ENCODE results near the gene CDT1. TPM values are rescaled to one million over a fixed set of nuclear protein-coding genes. Genes with fewer than 3 reads are reported as not detected.

The CDT1 gene
- total and polyA plus RNA-seq, 9 donors, result 2.7 to 17.3 (median 12.1) TPM

DNA sequence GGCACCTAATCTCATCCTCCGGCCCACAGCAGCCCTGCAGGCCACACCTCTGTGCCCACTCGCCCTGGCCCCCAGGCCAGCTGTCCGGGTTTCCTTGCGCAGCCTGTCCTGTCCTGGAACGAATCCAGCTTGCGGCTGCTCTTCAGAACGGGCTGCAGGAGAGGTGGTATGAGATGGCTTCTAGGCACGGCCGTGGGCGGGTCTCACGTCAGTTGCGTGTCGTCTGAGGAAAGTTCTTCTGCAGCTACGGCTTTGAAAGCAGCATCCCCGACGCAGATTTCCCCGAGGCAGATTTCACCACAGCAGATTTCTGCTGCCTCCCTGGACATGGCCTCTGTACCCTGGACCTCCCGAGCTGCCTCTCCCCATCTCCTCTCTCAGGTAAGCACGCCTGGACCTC is 35.0 kb downstream of the CDT1 start:
- H3K4me1 ChIP-seq (ENCODE audit: control insufficient read depth, insufficient read depth, low read length), result no peaks in the 10 kb centered on the region
- 83% methylated on average over 19 of the region's 19 CpGs for WGBS (ENCODE audit: insufficient coverage)

DNA sequence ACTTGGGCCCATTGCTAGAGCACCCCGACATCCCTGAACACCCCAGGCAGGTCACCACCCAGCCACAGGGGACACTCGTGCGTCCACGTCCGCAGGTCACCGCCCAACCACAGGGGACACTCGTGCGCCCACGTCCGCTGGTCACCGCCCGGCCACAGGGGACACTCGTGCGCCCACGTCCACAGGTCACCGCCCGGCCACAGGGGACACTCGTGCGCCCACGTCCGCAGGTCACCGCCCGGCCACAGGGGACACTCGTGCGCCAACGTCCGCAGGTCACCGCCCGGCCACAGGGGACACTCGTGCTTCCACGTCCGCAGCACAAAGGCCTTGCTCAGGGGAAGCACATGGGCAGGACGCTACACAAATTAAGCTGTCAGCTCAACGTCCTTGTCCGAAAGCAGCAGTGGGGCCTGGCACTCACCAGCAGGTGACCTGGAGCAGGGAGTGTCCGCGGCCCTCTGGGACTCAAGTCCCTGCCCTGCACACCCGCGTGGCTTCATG is 35.5 kb downstream of the CDT1 start:
- Histone ChIP-seq H3K36me3 (ENCODE audit: control insufficient read depth, insufficient read depth, low read length) (peaks cover 38% of the 10 kb centered on the region), H3K4me1 (ENCODE audit: control insufficient read depth, insufficient read depth, low read length) (no peaks in the 10 kb centered on the region), H3K27ac (ENCODE audit: low read length) (no peak overlapping the region), H3K27me3 (ENCODE audit: control insufficient read depth, insufficient read depth, low read length) (no peaks in the 10 kb centered on the region), H3K9me3 (replicated peaks; ENCODE audit: control insufficient read depth, low read depth, low read length) (no peaks in the 10 kb centered on the region), H3K4me3 (ENCODE audit: low read length) (no peak overlapping the region)
- 82% methylated on average over 39 of the region's 39 CpGs for WGBS (ENCODE audit: insufficient coverage)
- no peak for DNase-seq

More for the DNA sequence above, 35.0 kb downstream of the CDT1 start:
- DNase-seq, result no peak
- H3K27ac ChIP-seq (ENCODE audit: low read length), result no peak overlapping the region
- H3K36me3 ChIP-seq (ENCODE audit: control insufficient read depth, insufficient read depth, low read length), result peaks cover 38% of the 10 kb centered on the region
- H3K27me3 ChIP-seq (ENCODE audit: control insufficient read depth, insufficient read depth, low read length), result no peaks in the 10 kb centered on the region
- H3K4me3 ChIP-seq (ENCODE audit: low read length), result no peak overlapping the region
- no peaks in the 10 kb centered on the region for H3K9me3 ChIP-seq (replicated peaks; ENCODE audit: control insufficient read depth, low read depth, low read length)

DNA sequence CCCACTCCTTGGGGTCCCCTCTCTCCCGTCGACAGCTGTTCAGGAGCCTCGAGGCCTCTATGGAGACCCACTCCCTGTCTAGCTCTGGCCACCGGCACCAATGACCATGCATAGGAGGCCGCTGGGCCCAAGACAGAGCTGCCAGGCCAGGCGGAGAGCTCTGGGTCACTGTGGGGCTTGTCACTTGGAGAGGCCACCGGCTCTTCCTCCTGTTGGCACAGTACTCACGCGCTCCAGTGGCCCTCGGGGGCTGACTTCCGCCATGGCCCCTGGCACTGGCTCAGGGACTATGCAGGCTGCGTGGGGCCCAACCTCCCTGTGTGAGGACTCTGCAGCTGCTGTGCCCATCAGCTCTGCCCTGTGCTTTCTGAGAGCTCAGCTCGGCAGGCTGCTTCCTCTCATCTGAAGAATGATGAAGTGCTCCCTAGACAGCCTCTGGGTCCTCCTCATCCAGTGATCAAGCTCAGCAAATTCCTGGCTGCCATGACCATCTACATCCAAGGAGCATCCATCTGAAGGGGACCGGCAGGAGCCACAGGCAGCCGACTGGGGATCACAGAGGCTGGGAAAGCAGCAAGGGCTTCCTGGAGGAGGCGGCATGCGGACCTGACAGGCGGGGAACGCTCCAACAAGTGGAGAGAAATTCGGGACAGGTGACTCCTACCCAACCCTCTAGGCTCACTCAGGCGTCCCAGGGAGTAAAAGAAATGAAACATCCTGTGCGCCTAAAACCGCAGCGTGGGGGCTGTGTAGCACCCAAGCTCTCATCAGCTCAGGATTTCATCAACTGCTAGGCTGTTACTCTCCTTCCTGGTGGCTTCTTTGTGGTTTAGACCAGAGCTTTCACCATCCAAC is 36.4 kb downstream of the CDT1 start:
- Histone ChIP-seq H3K9me3 (replicated peaks; ENCODE audit: control insufficient read depth, low read depth, low read length) (no peaks in the 10 kb centered on the region), H3K4me3 (ENCODE audit: low read length) (no peak overlapping the region), H3K36me3 (ENCODE audit: control insufficient read depth, insufficient read depth, low read length) (peaks cover 35% of the 10 kb centered on the region), H3K27ac (ENCODE audit: low read length) (no peak overlapping the region), H3K27me3 (ENCODE audit: control insufficient read depth, insufficient read depth, low read length) (no peaks in the 10 kb centered on the region), H3K4me1 (ENCODE audit: control insufficient read depth, insufficient read depth, low read length) (no peaks in the 10 kb centered on the region)
- DNase-seq, result no peak
- 84% methylated on average over 22 of the region's 24 CpGs for WGBS (ENCODE audit: insufficient coverage)

DNA sequence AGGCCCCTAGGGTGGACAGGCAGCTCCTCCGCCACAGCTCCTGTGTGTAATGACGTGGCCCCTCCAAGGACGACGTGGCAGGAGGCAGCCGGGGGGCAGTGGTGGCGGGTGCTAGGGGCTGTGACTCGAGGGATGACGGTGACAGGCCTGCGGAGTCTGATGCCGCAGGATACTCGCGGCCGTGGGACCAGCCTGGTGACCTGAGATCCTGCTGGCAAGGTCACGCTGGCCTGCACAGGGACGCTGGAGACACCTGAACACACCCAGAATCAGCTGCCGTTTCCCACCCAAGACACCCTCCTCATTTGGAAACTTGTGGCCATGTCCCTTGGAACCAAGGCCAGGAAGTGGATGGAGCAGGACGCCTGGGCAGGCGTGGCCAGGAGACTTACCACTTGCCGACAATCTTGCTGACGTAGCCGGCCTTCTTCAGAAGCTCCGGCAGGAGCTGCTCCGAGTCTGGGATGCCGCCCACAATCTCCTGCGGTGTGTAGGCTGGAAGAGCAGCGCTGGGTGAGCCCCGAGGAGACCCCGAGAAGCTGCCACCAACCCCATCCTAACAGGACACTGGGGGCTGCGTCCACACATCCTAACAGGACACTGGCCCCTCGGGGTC is 37.1 kb downstream of the CDT1 start:
- Histone ChIP-seq H3K27me3 (ENCODE audit: control insufficient read depth, insufficient read depth, low read length) (no peaks in the 10 kb centered on the region), H3K27ac (ENCODE audit: low read length) (no peak overlapping the region), H3K9me3 (replicated peaks; ENCODE audit: control insufficient read depth, low read depth, low read length) (no peaks in the 10 kb centered on the region), H3K36me3 (ENCODE audit: control insufficient read depth, insufficient read depth, low read length) (peaks cover 33% of the 10 kb centered on the region), H3K4me3 (ENCODE audit: low read length) (no peak overlapping the region), H3K4me1 (ENCODE audit: control insufficient read depth, insufficient read depth, low read length) (no peaks in the 10 kb centered on the region)
- DNase-seq, result no peak
- 91% methylated on average over 20 of the region's 30 CpGs for WGBS (ENCODE audit: insufficient coverage)

DNA sequence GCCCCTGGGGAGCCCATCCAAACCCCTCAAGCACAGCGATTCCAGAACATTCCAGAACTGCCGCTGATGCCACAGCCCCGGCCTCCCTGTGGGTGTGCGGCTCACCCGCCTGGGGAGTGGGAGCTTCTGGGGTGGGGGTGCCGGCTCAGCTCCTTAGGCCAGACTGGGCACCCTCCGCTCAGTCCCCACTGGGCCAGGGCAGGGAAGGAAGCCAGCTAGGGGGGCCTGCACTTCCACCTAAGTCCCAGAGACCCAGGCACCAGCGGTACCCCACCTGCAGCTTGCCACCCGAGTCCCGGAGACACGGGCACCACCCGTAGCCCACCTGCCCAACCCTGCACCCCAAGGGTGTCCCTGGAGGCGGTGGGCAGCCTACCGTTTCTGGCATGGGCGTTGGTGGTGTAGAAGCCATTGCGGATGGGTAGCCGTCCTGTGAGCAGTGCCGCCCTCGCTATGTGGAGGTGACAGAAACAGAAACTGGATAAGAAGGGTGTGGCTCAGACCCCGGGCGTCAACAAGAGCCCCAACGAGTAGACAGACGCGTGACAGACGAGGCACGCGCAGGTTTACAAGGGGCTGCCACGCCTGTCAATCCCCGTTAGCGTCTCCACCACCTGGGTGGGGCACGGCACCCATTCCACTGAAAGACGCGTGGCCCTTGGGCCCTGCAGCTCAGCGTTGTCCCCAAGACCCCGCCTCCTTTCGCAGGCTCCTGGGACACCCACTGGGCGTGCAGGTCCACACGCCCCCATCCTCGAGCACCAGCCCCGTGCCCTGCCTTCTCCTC is 38.1 kb downstream of the CDT1 start:
- no peaks in the 10 kb centered on the region for H3K9me3 ChIP-seq (replicated peaks; ENCODE audit: control insufficient read depth, low read depth, low read length)
- H3K4me1 ChIP-seq (ENCODE audit: control insufficient read depth, insufficient read depth, low read length), result no peaks in the 10 kb centered on the region
- no peak overlapping the region for H3K4me3 ChIP-seq (ENCODE audit: low read length)
- H3K27me3 ChIP-seq (ENCODE audit: control insufficient read depth, insufficient read depth, low read length), result no peaks in the 10 kb centered on the region
- peaks cover 38% of the 10 kb centered on the region for H3K36me3 ChIP-seq (ENCODE audit: control insufficient read depth, insufficient read depth, low read length)
- DNase-seq, result no peak
- no peak overlapping the region for H3K27ac ChIP-seq (ENCODE audit: low read length)
- WGBS (ENCODE audit: insufficient coverage), result 90% methylated on average over 32 of the region's 40 CpGs

DNA sequence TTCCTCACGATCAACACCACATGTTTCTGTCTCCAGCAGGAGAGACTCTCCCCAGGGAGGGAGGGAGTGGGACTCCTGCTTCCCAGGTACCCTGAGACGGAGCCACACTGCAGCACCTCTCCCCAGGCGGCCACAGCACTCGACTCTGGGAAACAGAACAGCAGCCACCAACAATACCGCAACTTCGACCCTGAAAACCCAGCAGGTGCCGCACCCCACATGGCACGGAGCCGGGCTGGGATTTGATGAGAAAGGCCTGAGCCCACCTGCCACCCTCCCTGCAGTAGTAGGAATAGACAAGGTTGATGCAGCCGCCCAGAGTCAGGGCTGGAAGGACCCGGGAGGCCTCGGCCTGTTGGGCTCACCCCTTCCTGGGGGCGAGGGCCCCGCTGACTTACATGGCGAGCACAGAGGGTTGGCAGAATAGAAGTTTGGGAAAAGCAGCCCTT is 38.7 kb downstream of the CDT1 start:
- Histone ChIP-seq H3K36me3 (ENCODE audit: control insufficient read depth, insufficient read depth, low read length) (peaks cover 38% of the 10 kb centered on the region), H3K4me3 (ENCODE audit: low read length) (no peak overlapping the region), H3K27me3 (ENCODE audit: control insufficient read depth, insufficient read depth, low read length) (no peaks in the 10 kb centered on the region), H3K9me3 (replicated peaks; ENCODE audit: control insufficient read depth, low read depth, low read length) (no peaks in the 10 kb centered on the region), H3K4me1 (ENCODE audit: control insufficient read depth, insufficient read depth, low read length) (no peaks in the 10 kb centered on the region), H3K27ac (ENCODE audit: low read length) (no peak overlapping the region)
- DNase-seq, result no peak
- WGBS (ENCODE audit: insufficient coverage), result 85% methylated on average over 9 of the region's 15 CpGs

DNA sequence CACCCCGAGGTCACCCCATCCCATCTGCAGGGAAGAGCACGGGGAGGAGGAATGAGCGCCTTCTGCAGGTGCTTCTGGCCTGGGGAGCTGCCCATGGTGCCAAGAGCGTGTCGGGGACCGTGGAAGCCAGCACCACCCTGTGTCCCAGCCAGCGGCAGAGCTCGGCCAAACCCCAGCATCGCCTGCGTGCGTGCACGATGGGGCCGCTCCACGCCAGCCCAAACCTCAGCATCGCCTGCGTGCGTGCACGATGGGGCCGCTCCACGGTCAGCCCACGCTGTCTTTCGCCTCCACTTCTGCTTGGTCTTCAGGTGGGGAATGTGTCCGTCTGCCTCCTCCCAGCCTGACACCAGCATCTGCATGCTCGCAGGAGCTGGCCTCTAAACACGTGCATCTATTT is 39.2 kb downstream of the CDT1 start:
- H3K27me3 ChIP-seq (ENCODE audit: control insufficient read depth, insufficient read depth, low read length), result no peaks in the 10 kb centered on the region
- H3K27ac ChIP-seq (ENCODE audit: low read length), result no peak overlapping the region
- no peaks in the 10 kb centered on the region for H3K9me3 ChIP-seq (replicated peaks; ENCODE audit: control insufficient read depth, low read depth, low read length)
- no peak for DNase-seq
- H3K36me3 ChIP-seq (ENCODE audit: control insufficient read depth, insufficient read depth, low read length), result peaks cover 37% of the 10 kb centered on the region
- no peaks in the 10 kb centered on the region for H3K4me1 ChIP-seq (ENCODE audit: control insufficient read depth, insufficient read depth, low read length)
- WGBS (ENCODE audit: insufficient coverage), result 89% methylated on average over 23 of the region's 25 CpGs
- no peak overlapping the region for H3K4me3 ChIP-seq (ENCODE audit: low read length)

DNA sequence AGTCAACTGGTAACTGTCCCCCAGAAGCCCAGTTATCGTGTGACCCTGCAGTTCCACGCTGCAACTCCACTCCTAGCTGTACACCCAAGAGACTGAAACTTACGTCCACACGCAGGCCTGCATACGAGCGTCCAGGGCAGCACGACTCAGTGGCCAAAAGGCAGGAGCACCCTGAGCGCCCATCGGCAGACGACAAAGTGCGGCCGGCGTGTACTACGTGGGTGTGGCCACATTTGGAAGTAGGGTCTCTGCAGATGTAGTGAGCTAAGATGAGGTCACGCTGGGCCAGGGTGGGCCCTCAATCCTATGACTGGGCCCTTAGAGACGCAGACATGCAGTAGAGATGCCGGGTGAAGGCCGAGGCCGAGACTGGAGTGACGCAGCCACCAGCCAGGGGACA is 39.7 kb downstream of the CDT1 start:
- Histone ChIP-seq H3K27me3 (ENCODE audit: control insufficient read depth, insufficient read depth, low read length) (no peaks in the 10 kb centered on the region), H3K9me3 (replicated peaks; ENCODE audit: control insufficient read depth, low read depth, low read length) (no peaks in the 10 kb centered on the region), H3K36me3 (ENCODE audit: control insufficient read depth, insufficient read depth, low read length) (peaks cover 34% of the 10 kb centered on the region), H3K27ac (ENCODE audit: low read length) (no peak overlapping the region), H3K4me1 (ENCODE audit: control insufficient read depth, insufficient read depth, low read length) (no peaks in the 10 kb centered on the region), H3K4me3 (ENCODE audit: low read length) (no peak overlapping the region)
- WGBS (ENCODE audit: insufficient coverage), result 88% methylated on average over 20 of the region's 20 CpGs
- DNase-seq, result no peak

DNA sequence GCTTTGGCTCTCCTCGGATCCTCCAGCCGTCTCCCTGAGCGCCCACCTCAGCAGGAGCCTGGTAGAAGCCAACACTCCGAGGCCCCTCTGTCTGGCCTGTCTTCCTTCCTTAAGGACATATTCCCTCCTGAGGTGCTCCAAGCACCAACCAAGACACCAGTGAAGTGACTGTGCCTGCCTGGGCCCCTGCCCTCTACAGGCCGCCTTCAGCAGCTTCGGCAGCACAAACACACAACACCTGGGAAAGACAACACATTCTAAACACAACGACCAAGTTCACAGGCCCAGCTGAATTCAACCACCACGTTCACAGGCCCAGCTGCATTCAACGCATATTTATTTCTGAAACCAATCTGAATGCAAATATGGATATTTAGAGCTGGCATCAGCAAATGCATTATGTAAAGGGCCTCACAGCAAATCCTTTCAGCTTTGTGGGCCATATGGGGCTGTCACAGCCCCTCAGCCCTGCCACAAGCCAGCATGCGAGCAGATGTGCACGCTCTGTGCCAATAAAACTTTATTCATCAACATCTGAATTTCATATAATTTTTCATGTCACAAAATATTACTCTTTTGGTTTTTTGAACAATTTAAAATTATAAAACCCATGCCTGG is 40.9 kb downstream of the CDT1 start:
- H3K27me3 ChIP-seq (ENCODE audit: control insufficient read depth, insufficient read depth, low read length), result no peaks in the 10 kb centered on the region
- peaks cover 32% of the 10 kb centered on the region for H3K36me3 ChIP-seq (ENCODE audit: control insufficient read depth, insufficient read depth, low read length)
- WGBS (ENCODE audit: insufficient coverage), result 40% methylated on average over 1 of the region's 11 CpGs
- H3K4me3 ChIP-seq (ENCODE audit: low read length), result no peak overlapping the region
- no peak for DNase-seq
- no peaks in the 10 kb centered on the region for H3K4me1 ChIP-seq (ENCODE audit: control insufficient read depth, insufficient read depth, low read length)
- no peaks in the 10 kb centered on the region for H3K9me3 ChIP-seq (replicated peaks; ENCODE audit: control insufficient read depth, low read depth, low read length)
- no peak overlapping the region for H3K27ac ChIP-seq (ENCODE audit: low read length)

Measured in muscle of leg (tissue), 11 donors.